ENCODE results near the gene KSR2. TPM values are rescaled to one million over a fixed set of nuclear protein-coding genes. Genes with fewer than 3 reads are reported as not detected.

Gene KSR2
- total RNA-seq, 4 donors from 2014 or later, result 0.02 to 0.10 TPM; not detected in 2

DNA sequence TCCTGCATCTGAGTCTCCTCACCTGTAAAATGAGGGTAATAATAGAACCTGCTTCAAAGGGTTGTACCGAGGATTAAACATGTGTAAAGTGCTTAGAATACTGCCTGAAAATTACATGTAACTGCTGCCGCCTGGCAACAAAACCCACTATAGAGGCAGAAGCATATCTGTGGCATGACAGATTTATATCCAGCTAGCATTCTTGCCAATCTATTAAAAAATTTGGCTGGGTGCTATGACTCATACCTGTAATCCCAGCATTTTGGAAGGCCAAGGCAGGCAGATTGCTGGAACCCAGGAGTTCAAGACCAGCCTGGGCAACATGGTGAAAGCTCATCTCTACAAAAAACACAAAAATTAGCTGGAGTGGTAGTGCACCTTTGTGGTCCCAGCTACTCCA is 16.4 kb upstream of the KSR2 start:
- H3K27ac ChIP-seq, result no peak overlapping the region
- H3K4me3 ChIP-seq, result no peak overlapping the region
- intact Hi-C loops (cut with DNase I; ENCODE audit: low total_unique reads) (no loop called here), in situ Hi-C loops (cut with MboI; ENCODE audit: low sequenced_read_pairs in 4 of 4) (no loop called here)
- TF ChIP-seq, protein P1, sequence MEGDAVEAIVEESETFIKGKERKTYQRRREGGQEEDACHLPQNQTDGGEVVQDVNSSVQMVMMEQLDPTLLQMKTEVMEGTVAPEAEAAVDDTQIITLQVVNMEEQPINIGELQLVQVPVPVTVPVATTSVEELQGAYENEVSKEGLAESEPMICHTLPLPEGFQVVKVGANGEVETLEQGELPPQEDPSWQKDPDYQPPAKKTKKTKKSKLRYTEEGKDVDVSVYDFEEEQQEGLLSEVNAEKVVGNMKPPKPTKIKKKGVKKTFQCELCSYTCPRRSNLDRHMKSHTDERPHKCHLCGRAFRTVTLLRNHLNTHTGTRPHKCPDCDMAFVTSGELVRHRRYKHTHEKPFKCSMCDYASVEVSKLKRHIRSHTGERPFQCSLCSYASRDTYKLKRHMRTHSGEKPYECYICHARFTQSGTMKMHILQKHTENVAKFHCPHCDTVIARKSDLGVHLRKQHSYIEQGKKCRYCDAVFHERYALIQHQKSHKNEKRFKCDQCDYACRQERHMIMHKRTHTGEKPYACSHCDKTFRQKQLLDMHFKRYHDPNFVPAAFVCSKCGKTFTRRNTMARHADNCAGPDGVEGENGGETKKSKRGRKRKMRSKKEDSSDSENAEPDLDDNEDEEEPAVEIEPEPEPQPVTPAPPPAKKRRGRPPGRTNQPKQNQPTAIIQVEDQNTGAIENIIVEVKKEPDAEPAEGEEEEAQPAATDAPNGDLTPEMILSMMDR (IDR thresholded peaks at IDR 0.05 in 4 of 5, conservative IDR thresholded peaks at IDR 0.05 in 1 of 5), result no peak
- no peak for TF ChIP-seq POLR2A (IDR thresholded peaks at IDR 0.05)
- no peaks in the 10 kb centered on the region for H3K27me3 ChIP-seq
- ATAC-seq (no peak), DNase-seq (no peak)
- H3K36me3 ChIP-seq, result no peaks in the 10 kb centered on the region
- no peaks in the 10 kb centered on the region for H3K9me3 ChIP-seq
- H3K4me1 ChIP-seq, result no peaks in the 10 kb centered on the region

DNA sequence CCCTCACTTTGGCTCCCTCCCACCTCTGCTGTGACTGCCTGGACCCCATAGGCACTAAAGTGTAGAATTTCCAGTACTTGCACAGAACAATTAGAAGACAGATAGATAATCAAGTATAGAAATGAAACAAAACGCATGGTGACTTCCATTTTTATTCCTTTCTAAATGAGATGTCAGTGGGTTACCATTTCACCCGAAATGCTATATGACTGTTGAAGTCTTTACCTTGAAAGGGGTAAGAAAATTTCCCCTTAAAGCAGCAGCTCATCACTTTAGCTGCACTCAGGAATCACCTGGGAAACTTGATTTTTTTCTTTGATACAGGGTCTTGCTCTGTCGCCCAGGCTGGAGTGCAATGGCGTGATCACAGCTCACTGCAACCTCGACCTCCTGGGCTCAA is 12.5 kb upstream of the KSR2 start:
- DNase-seq, result no peak
- ATAC-seq, result no peak

DNA sequence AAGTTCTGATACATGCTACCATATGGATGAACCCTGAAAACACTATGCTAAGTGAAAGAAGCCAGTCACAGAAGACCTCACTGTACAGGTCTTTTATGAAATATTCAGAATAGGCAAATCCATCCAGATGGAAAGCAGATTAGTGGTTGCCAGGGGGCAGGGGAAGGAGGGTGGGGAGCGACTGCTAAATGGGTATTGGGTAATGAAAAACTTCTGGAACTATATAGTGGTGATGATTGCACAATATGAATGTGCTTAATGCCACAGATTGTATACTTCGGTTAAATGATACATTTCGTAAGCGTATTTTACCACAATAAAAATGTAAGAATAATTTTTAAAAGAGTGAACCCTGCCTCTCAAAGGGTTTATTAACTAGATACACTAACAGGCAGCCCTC is 11.8 kb upstream of the KSR2 start:
- H3K4me3 ChIP-seq, result no peak overlapping the region

More for the DNA sequence above, 12.5 kb upstream of the KSR2 start:
- no peak overlapping the region for H3K4me3 ChIP-seq
- H3K27me3 ChIP-seq, result no peaks in the 10 kb centered on the region
- TF ChIP-seq, protein P1 (IDR thresholded peaks at IDR 0.05 in 4 of 5, conservative IDR thresholded peaks at IDR 0.05 in 1 of 5), result no peak
- H3K9me3 ChIP-seq, result no peaks in the 10 kb centered on the region
- H3K36me3 ChIP-seq, result no peaks in the 10 kb centered on the region
- in situ Hi-C loops (cut with MboI; ENCODE audit: low sequenced_read_pairs in 4 of 4), result no loop called here
- intact Hi-C loops (cut with DNase I; ENCODE audit: low total_unique reads), result no loop called here
- H3K27ac ChIP-seq, result no peak overlapping the region
- no peaks in the 10 kb centered on the region for H3K4me1 ChIP-seq

DNA sequence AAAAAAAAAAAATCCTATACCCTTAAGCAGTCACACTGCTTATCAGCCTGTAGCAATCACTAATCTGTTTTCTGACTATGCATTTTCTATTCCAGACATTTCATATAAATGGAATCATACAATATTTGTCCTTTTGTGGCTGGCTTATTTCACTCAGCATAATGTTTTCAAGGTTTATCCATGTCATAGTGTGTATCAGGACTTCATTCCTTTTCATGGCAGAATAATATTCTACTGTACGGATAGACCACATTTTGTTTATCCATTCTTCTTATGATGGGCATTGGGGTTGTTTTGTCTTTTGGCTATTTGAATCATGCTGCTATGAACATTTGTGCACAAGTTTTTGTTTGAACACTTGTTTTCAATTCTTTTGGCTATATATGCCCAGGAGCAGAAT is 8.6 kb upstream of the KSR2 start:
- no peaks in the 10 kb centered on the region for H3K9me3 ChIP-seq
- H3K4me3 ChIP-seq, result no peak overlapping the region
- DNase-seq (no peak), ATAC-seq (no peak)
- intact Hi-C loops (cut with DNase I; ENCODE audit: low total_unique reads), result no loop called here
- H3K4me1 ChIP-seq, result no peaks in the 10 kb centered on the region
- no peaks in the 10 kb centered on the region for H3K27me3 ChIP-seq
- TF ChIP-seq, protein P1 (IDR thresholded peaks at IDR 0.05 in 4 of 5, conservative IDR thresholded peaks at IDR 0.05 in 1 of 5), result no peak
- TF ChIP-seq POLR2A (IDR thresholded peaks at IDR 0.05), result no peak
- in situ Hi-C loops (cut with MboI; ENCODE audit: low sequenced_read_pairs in 4 of 4), result no loop called here
- H3K36me3 ChIP-seq, result no peaks in the 10 kb centered on the region
- H3K27ac ChIP-seq, result no peak overlapping the region

More for the DNA sequence above, 11.8 kb upstream of the KSR2 start:
- in situ Hi-C loops (cut with MboI; ENCODE audit: low sequenced_read_pairs in 4 of 4), result no loop called here
- Histone ChIP-seq H3K27ac (no peak overlapping the region), H3K36me3 (no peaks in the 10 kb centered on the region), H3K4me1 (no peaks in the 10 kb centered on the region), H3K9me3 (no peaks in the 10 kb centered on the region), H3K27me3 (no peaks in the 10 kb centered on the region)
- TF ChIP-seq, protein P1 (IDR thresholded peaks at IDR 0.05 in 4 of 5, conservative IDR thresholded peaks at IDR 0.05 in 1 of 5), result no peak
- no peak for TF ChIP-seq POLR2A (IDR thresholded peaks at IDR 0.05)
- intact Hi-C loops (cut with DNase I; ENCODE audit: low total_unique reads), result no loop called here
- ATAC-seq, result no peak
- DNase-seq, result no peak

DNA sequence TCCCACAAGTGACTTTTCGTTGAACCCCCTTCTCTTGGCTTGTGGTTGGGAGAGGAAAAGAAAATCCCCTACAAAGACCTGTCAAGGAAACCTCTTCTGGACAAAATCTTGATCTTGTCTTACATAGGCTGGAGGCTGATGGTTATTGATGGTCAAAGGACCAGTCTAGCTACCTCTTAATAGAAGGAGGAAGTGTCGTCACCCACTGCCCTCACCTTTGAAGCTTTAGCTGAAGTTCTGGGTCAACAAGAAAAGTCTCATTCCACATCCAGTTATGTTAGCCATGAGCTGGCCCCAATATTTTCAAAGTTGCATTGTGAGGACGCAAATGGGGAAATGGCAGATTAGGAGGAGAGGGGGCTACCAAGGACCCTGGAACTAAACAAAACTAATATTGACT is 6.2 kb upstream of the KSR2 start:
- Histone ChIP-seq H3K36me3 (no peaks in the 10 kb centered on the region), H3K9me3 (no peaks in the 10 kb centered on the region), H3K4me1 (no peaks in the 10 kb centered on the region), H3K27me3 (peaks cover 0 to 7% (median 2%) of the 10 kb centered on the region in 3 donors), H3K4me3 (no peak overlapping the region), H3K27ac (no peak overlapping the region)
- TF ChIP-seq, protein P1 (IDR thresholded peaks at IDR 0.05 in 4 of 5, conservative IDR thresholded peaks at IDR 0.05 in 1 of 5), result no peak
- no peak for TF ChIP-seq POLR2A (IDR thresholded peaks at IDR 0.05)
- in situ Hi-C loops (cut with MboI; ENCODE audit: low sequenced_read_pairs in 4 of 4), result no loop called here
- ATAC-seq, result no peak
- no peak for DNase-seq
- intact Hi-C loops (cut with DNase I; ENCODE audit: low total_unique reads), result no loop called here

Measured in gastrocnemius medialis (tissue), 4 donors.